H9 (cell line): ENCODE results near the gene PCSK2. TPM values are rescaled to one million over a fixed set of nuclear protein-coding genes. Genes with fewer than 3 reads are reported as not detected.

Source experiments
- DNase-seq: peaks from one replicate; pipeline ENCODE4 v3.0.0-alpha.2; 2017
- H2AFZ ChIP-seq: one replicate; pipeline ENCODE4 v1.6.1; 2013; ENCODE audit warnings: mild to moderate bottlenecking, low read length, control low read depth, moderate library complexity
- H2AK5ac ChIP-seq: 2 replicates; pipeline ENCODE4 v1.6.1; 2013; ENCODE audit warnings: low read length, control low read depth, mixed read lengths; ENCODE audit not compliant: insufficient read length
- H2BK120ac ChIP-seq: one replicate; pipeline ENCODE4 v1.6.1; 2013; ENCODE audit warnings: low read depth, mild to moderate bottlenecking, low read length, control low read depth, inconsistent platforms; ENCODE audit not compliant: poor library complexity, severe bottlenecking
- H2BK12ac ChIP-seq: 2 replicates; pipeline ENCODE4 v1.6.1; 2013; ENCODE audit warnings: low read length, control low read depth, mixed read lengths, low read depth; ENCODE audit not compliant: insufficient read length
- H2BK15ac ChIP-seq: 2 replicates; pipeline ENCODE4 v1.6.1; 2013; ENCODE audit warnings: low read depth, low read length, control low read depth
- H2BK20ac ChIP-seq: one replicate; pipeline ENCODE4 v1.6.1; 2013; ENCODE audit warnings: low read depth, mild to moderate bottlenecking, low read length, control low read depth, inconsistent platforms; ENCODE audit not compliant: poor library complexity, severe bottlenecking
- H2BK5ac ChIP-seq: 2 replicates; pipeline ENCODE4 v1.6.1; 2013; ENCODE audit warnings: low read length, control low read depth, mixed read lengths; ENCODE audit not compliant: insufficient read length
- H3K14ac ChIP-seq: 2 replicates; pipeline ENCODE4 v1.6.1; 2013; ENCODE audit warnings: low read length, control low read depth; ENCODE audit not compliant: insufficient read depth
- H3K18ac ChIP-seq: 2 replicates; pipeline ENCODE4 v1.6.1; 2013; ENCODE audit warnings: low read depth, mild to moderate bottlenecking, mixed read lengths, low read length, control low read depth; ENCODE audit not compliant: insufficient read length
- H3K23ac ChIP-seq: 2 replicates; pipeline ENCODE4 v1.6.1; 2013; ENCODE audit warnings: low read length, control low read depth, mixed read lengths, low read depth; ENCODE audit not compliant: insufficient read length
- H3K23me2 ChIP-seq: 2 replicates; pipeline ENCODE4 v1.6.1; 2013; ENCODE audit warnings: low read depth, mild to moderate bottlenecking, mixed read lengths, low read length, control low read depth; ENCODE audit not compliant: insufficient read length, poor library complexity, severe bottlenecking
- H3K27ac ChIP-seq: 2 replicates; pipeline ENCODE4 v1.5.1; 2013; ENCODE audit warnings: low read length, control low read depth, mixed read lengths, low read depth; ENCODE audit not compliant: insufficient read length
- H3K27me3 ChIP-seq: 2 replicates; pipeline ENCODE4 v1.6.1; 2013; ENCODE audit warnings: low read length, control low read depth, inconsistent platforms; ENCODE audit not compliant: insufficient read depth
- H3K4ac ChIP-seq: 2 replicates; pipeline ENCODE4 v1.6.1; 2013; ENCODE audit warnings: low read depth, mild to moderate bottlenecking, control low read depth, inconsistent platforms, low read length, moderate library complexity
- H3K4me1 ChIP-seq: 2 replicates; pipeline ENCODE4 v1.6.1; 2013; ENCODE audit warnings: low read length, control low read depth, inconsistent platforms; ENCODE audit not compliant: insufficient read depth
- H3K4me2 ChIP-seq: 2 replicates; pipeline ENCODE4 v1.6.1; 2013; ENCODE audit warnings: low read length, control low read depth, mixed read lengths; ENCODE audit not compliant: insufficient read length, insufficient read depth
- H3K56ac ChIP-seq: 2 replicates; pipeline ENCODE4 v1.6.1; 2013; ENCODE audit warnings: low read depth, mild to moderate bottlenecking, mixed read lengths, low read length, control low read depth; ENCODE audit not compliant: insufficient read length
- H3K79me1 ChIP-seq: 2 replicates; pipeline ENCODE4 v1.6.1; 2013; ENCODE audit warnings: low read depth, mild to moderate bottlenecking, moderate library complexity, low read length, control low read depth, inconsistent platforms; ENCODE audit not compliant: insufficient read depth, poor library complexity, severe bottlenecking
- H3K79me2 ChIP-seq: 2 replicates; pipeline ENCODE4 v1.6.1; 2013; ENCODE audit warnings: low read length, control low read depth, inconsistent platforms; ENCODE audit not compliant: insufficient read depth
- H3K9ac ChIP-seq: 2 replicates; pipeline ENCODE4 v1.6.1; 2013; ENCODE audit warnings: low read length, control low read depth, mixed read lengths; ENCODE audit not compliant: insufficient read length; ENCODE audit errors: extremely low read depth
- H3K9me3 ChIP-seq: one replicate; pipeline ENCODE4 v1.6.1; 2013; ENCODE audit warnings: low read depth, low read length, inconsistent platforms; ENCODE audit not compliant: control insufficient read depth
- H3T11ph ChIP-seq: one replicate; pipeline ENCODE4 v1.6.1; 2013; ENCODE audit warnings: mild to moderate bottlenecking, low read length, control low read depth, inconsistent platforms
- H4K20me1 ChIP-seq: one replicate; pipeline ENCODE4 v1.6.1; 2013; ENCODE audit not compliant: control insufficient read depth, insufficient read length, insufficient read depth
- H4K5ac ChIP-seq: 2 replicates; pipeline ENCODE4 v1.6.1; 2013; ENCODE audit warnings: low read depth, mild to moderate bottlenecking, mixed read lengths, low read length, control low read depth; ENCODE audit not compliant: insufficient read length
- H4K8ac ChIP-seq: replicated peaks from 2 replicates; pipeline ENCODE4 v1.6.1; 2013; ENCODE audit warnings: low read length, control low read depth, mixed read lengths, low read depth; ENCODE audit not compliant: insufficient read length
- H4K91ac ChIP-seq: 2 replicates; pipeline ENCODE4 v1.6.1; 2013; ENCODE audit warnings: low read depth, mild to moderate bottlenecking, moderate library complexity, mixed read lengths, low read length, control low read depth; ENCODE audit not compliant: insufficient read length
- H3K27ac Mint-ChIP-seq, 3 experiments: 2 replicates in 2 of 3; 3 replicates in 1 of 3; pipeline ENCODE4 v1.8.0; 2020 to 2021; ENCODE audit warnings: mixed read lengths in 3 of 3, mild to moderate bottlenecking in 1 of 3, moderate library complexity in 1 of 3
- H3K27me3 Mint-ChIP-seq: 2 replicates; pipeline ENCODE4 v1.8.0; 2021; ENCODE audit warnings: low read depth, mild to moderate bottlenecking, moderate library complexity, mixed read lengths
- H3K36me3 Mint-ChIP-seq, 3 experiments: 2 replicates in 2 of 3; 3 replicates in 1 of 3; pipeline ENCODE4 v1.8.0; 2020 to 2021; ENCODE audit warnings: low read depth in 3 of 3, mixed read lengths in 3 of 3; ENCODE audit not compliant: insufficient read depth in 1 of 3
- H3K4me1 Mint-ChIP-seq, 2 experiments: 2 replicates each; pipeline ENCODE4 v1.8.0; 2020; ENCODE audit warnings: mixed read lengths in 2 of 2
- H3K4me3 Mint-ChIP-seq, 2 experiments: 2 replicates in 1 of 2; 3 replicates in 1 of 2; pipeline ENCODE4 v1.8.0; 2020 to 2021; ENCODE audit warnings: mild to moderate bottlenecking in 2 of 2, mixed read lengths in 2 of 2, moderate library complexity in 1 of 2
- H3K9me3 Mint-ChIP-seq, 2 experiments: 2 replicates in 1 of 2; 3 replicates in 1 of 2; pipeline ENCODE4 v1.8.0; 2020; ENCODE audit warnings: mild to moderate bottlenecking in 2 of 2, mixed read lengths in 2 of 2, moderate library complexity in 1 of 2
- WGBS: extraction: QIAGEN DNeasy Blood & Tissue Kit; methylation state at CpG from one replicate; pipeline ENCODE4 v1.1.7; 2013; ENCODE audit warnings: missing lambda C conversion rate, low lambda C conversion rate, mixed read lengths; ENCODE audit not compliant: insufficient read length; ENCODE audit errors: extremely low coverage; 5-methylcytosine and 5-hydroxymethylcytosine counted together
- total RNA-seq: library from RNA; stranded (reverse); gene quantifications from 2 replicates; pipeline ENCODE4 v1.2.1, GENCODE V29; 2021
- TF ChIP-seq, protein P1 (sequence below): fragments of 200-600 bp; sonication (generic); conservative IDR thresholded peaks from 3 replicates; pipeline ENCODE4 v1.8.0; 2021; ENCODE audit warnings: antibody characterized with exemption, mild to moderate bottlenecking

Gene PCSK2
- total RNA-seq, 1 experiment from 2014 or later = 2.8 TPM

DNA sequence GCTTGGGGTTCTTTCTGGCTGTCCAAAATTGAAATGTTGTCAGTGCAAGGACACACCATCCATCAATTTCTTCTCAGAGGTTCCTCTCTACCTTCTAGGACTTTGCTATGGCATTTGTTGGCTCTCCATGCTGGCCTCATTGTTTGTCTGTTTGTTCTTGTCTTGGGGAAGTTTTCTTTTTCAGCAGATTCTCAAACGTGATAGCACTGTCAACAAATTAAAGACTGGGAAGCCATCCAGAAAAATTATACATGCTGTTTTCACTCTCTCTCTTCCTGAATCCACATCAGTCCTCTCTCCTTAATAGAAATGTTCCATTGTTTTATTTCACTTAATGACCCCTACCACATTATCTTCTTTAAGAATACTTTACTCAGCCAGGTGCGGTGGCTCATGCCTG, 130.4 kb downstream of the PCSK2 start:
- H4K5ac ChIP-seq = no peak overlapping the region
- H3K9me3 Mint-ChIP-seq = no peaks in the 10 kb centered on the region
- H4K91ac ChIP-seq = no peak overlapping the region
- no peaks in the 10 kb centered on the region for H3K79me1 ChIP-seq
- no peaks in the 10 kb centered on the region for H3K9me3 ChIP-seq
- H3K4ac ChIP-seq = no peak overlapping the region
- no CpG with 5 or more reads among the region's 2 CpGs for WGBS
- H3K56ac ChIP-seq = no peak overlapping the region
- H3K23me2 ChIP-seq = no peaks in the 10 kb centered on the region
- H3K27ac ChIP-seq = no peak overlapping the region
- H2AK5ac ChIP-seq = no peak overlapping the region
- no peak overlapping the region for H2AFZ ChIP-seq
- no peaks in the 10 kb centered on the region for H3K4me1 Mint-ChIP-seq
- no peak overlapping the region for H3K14ac ChIP-seq
- no peak overlapping the region for H2BK5ac ChIP-seq
- H2BK120ac ChIP-seq = no peak overlapping the region
- no peak for DNase-seq
- no peaks in the 10 kb centered on the region; the same call in 1 of the 2 replicates for H3K27me3 Mint-ChIP-seq
- H3T11ph ChIP-seq = no peak overlapping the region
- no peak overlapping the region for H4K8ac ChIP-seq
- H2BK12ac ChIP-seq = no peak overlapping the region
- H3K23ac ChIP-seq = no peak overlapping the region
- H4K20me1 ChIP-seq = no peaks in the 10 kb centered on the region
- TF ChIP-seq, protein P1, sequence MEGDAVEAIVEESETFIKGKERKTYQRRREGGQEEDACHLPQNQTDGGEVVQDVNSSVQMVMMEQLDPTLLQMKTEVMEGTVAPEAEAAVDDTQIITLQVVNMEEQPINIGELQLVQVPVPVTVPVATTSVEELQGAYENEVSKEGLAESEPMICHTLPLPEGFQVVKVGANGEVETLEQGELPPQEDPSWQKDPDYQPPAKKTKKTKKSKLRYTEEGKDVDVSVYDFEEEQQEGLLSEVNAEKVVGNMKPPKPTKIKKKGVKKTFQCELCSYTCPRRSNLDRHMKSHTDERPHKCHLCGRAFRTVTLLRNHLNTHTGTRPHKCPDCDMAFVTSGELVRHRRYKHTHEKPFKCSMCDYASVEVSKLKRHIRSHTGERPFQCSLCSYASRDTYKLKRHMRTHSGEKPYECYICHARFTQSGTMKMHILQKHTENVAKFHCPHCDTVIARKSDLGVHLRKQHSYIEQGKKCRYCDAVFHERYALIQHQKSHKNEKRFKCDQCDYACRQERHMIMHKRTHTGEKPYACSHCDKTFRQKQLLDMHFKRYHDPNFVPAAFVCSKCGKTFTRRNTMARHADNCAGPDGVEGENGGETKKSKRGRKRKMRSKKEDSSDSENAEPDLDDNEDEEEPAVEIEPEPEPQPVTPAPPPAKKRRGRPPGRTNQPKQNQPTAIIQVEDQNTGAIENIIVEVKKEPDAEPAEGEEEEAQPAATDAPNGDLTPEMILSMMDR = no peak
- no peak overlapping the region for H3K9ac ChIP-seq
- no peaks in the 10 kb centered on the region for H3K79me2 ChIP-seq
- no peaks in the 10 kb centered on the region for H3K36me3 Mint-ChIP-seq
- no peak overlapping the region for H2BK15ac ChIP-seq
- no peak overlapping the region for H3K27ac Mint-ChIP-seq
- no peak overlapping the region for H3K18ac ChIP-seq
- no peak overlapping the region for H3K4me2 ChIP-seq
- H3K4me1 ChIP-seq = no peaks in the 10 kb centered on the region
- H3K27me3 ChIP-seq = no peaks in the 10 kb centered on the region
- H2BK20ac ChIP-seq = no peak overlapping the region
- H3K4me3 Mint-ChIP-seq = no peak overlapping the region
